HepG2 (cell line): ENCODE measurements around the gene OVCA2. TPM values are rescaled to one million over a fixed set of nuclear protein-coding genes. Genes with fewer than 3 reads are reported as not detected.

Source experiments
- ATAC-seq: fragments of 200-7000 bp; cut with Tn5 transposase; 3 replicates; pipeline ENCODE4 v1.9.1; 2020; ENCODE audit warnings: mild to moderate bottlenecking, moderate library complexity
- BruUV-seq: library from RNA; stranded (reverse); fragments of 400-500 nt; replicated peaks from 2 replicates; lab custom pipeline; 2021; lab: Mats Ljungman, UMichigan
- CTCF ChIA-PET: fragments of 300-600 bp; formaldehyde crosslinking; extraction: SDS; loops from one replicate; lab custom pipeline; 2021; ENCODE audit warnings: low total read pairs, inconsistent platforms, low intra/inter-chr PET ratio; lab: Yijun Ruan, JAX
- POLR2A ChIA-PET: fragments of 350-600 bp; sonication (Branson Sonifier 250); formaldehyde crosslinking; loops from one replicate; lab custom pipeline; 2020; ENCODE audit warnings: antibody characterized with exemption, inconsistent platforms; lab: Yijun Ruan, JAX
- DNase-seq: peaks from one replicate; pipeline ENCODE4 v3.0.0-alpha.2; 2015; ENCODE audit warnings: low spot score
- FAIRE-seq: peaks from 3 replicates; lab custom pipeline; 2011; peaks lifted over from hg19 to GRCh38; lab: Jason Lieb, UNC
- H2AFZ ChIP-seq: one replicate; pipeline ENCODE4 v1.6.1; 2011; ENCODE audit warnings: low read length, inconsistent platforms
- H3K27ac ChIP-seq: fragments of 300-600 bp; 3 replicates; pipeline ENCODE4 v1.8.0; 2011; ENCODE audit warnings: mixed run types, mild to moderate bottlenecking, mixed read lengths, low read length, inconsistent platforms; ENCODE audit not compliant: insufficient read depth; ENCODE audit errors: extremely low read length
- H3K27me3 ChIP-seq, 2 experiments: fragments of 200-600 bp in 1 of 2; 2 replicates in 1 of 2; 3 replicates in 1 of 2; pipeline versions ENCODE4 v1.6.0 to v1.8.0; 2011; ENCODE audit warnings: low read length in 2 of 2, mild to moderate bottlenecking in 2 of 2, moderate library complexity in 2 of 2, inconsistent platforms in 1 of 2; ENCODE audit not compliant: insufficient read depth in 2 of 2, control insufficient read depth in 1 of 2
- H3K36me3 ChIP-seq, 2 experiments: fragments of 200-600 bp in 1 of 2; replicated peaks in 1 of 2; 2 replicates in 1 of 2; 3 replicates in 1 of 2; pipeline versions ENCODE4 v1.5.1 to v1.8.0; 2011; ENCODE audit warnings: low read length in 2 of 2, inconsistent platforms in 1 of 2; ENCODE audit not compliant: insufficient read depth in 2 of 2, control insufficient read depth in 1 of 2
- H3K4me1 ChIP-seq: 2 replicates; pipeline ENCODE4 v1.5.1; 2012; ENCODE audit warnings: low read length, inconsistent platforms; ENCODE audit not compliant: insufficient read depth
- H3K4me2 ChIP-seq: 2 replicates; pipeline ENCODE4 v1.6.0; 2011; ENCODE audit warnings: low read depth, low read length, inconsistent platforms
- H3K4me3 ChIP-seq, 3 experiments: fragments of 200-600 bp in 1 of 3; sonication (generic), shearing (Covaris generic) in 1 of 3; replicated peaks in 1 of 3; 2 replicates each; pipeline ENCODE4 v1.5.1; 2011 to 2016; ENCODE audit warnings: low read length in 3 of 3, inconsistent platforms in 2 of 3, low read depth in 2 of 3, mild to moderate bottlenecking in 2 of 3, control low read depth in 1 of 3, mixed read lengths in 1 of 3; ENCODE audit not compliant: insufficient read depth in 1 of 3
- H3K79me2 ChIP-seq: one replicate; pipeline ENCODE4 v1.6.1; 2011; ENCODE audit warnings: low read length, inconsistent platforms; ENCODE audit not compliant: insufficient read depth
- H3K9ac ChIP-seq: 2 replicates; pipeline ENCODE4 v1.6.0; 2011; ENCODE audit warnings: mild to moderate bottlenecking, low read depth, low read length, inconsistent platforms; ENCODE audit not compliant: insufficient read depth
- H3K9me3 ChIP-seq: 2 replicates; pipeline ENCODE4 v1.5.1; 2012; ENCODE audit warnings: mild to moderate bottlenecking, low read length
- H4K20me1 ChIP-seq: 2 replicates; pipeline ENCODE4 v1.6.0; 2011; ENCODE audit warnings: inconsistent platforms, mild to moderate bottlenecking, low read length, moderate library complexity; ENCODE audit not compliant: insufficient read depth
- BORCS8-MEF2B ChIP-seq: sonication (generic); formaldehyde crosslinking; IDR thresholded peaks from 2 replicates; pipeline ENCODE4 v1.8.0; 2022; ENCODE audit warnings: mild to moderate bottlenecking, missing genetic modification reagents
- CAMTA2 ChIP-seq: sonication (generic); formaldehyde crosslinking; IDR thresholded peaks from 2 replicates; pipeline ENCODE4 v1.4.0; 2020; ENCODE audit warnings: mild to moderate bottlenecking, missing genetic modification reagents, borderline replicate concordance
- EEA1 ChIP-seq: sonication (generic); formaldehyde crosslinking; IDR thresholded peaks from 2 replicates; pipeline ENCODE4 v1.5.1; 2020; ENCODE audit warnings: mild to moderate bottlenecking, missing genetic modification reagents, borderline replicate concordance
- XBP1 ChIP-seq: sonication (generic); formaldehyde crosslinking; IDR thresholded peaks from 2 replicates; pipeline ENCODE4 v1.5.0; 2020; ENCODE audit warnings: missing genetic modification reagents
- ZBTB8A ChIP-seq: sonication (generic); formaldehyde crosslinking; IDR thresholded peaks from 2 replicates; pipeline ENCODE4 v1.4.0; 2020; ENCODE audit warnings: mild to moderate bottlenecking, low read depth, missing genetic modification reagents, borderline replicate concordance
- ZNF687 ChIP-seq: sonication (generic); formaldehyde crosslinking; IDR thresholded peaks from 2 replicates; pipeline ENCODE4 v1.5.1; 2020; ENCODE audit warnings: mild to moderate bottlenecking, missing genetic modification reagents, moderate library complexity
- ZNF800 ChIP-seq: sonication (generic); formaldehyde crosslinking; IDR thresholded peaks from 2 replicates; pipeline ENCODE4 v1.4.0; 2020; ENCODE audit warnings: missing genetic modification reagents
- ZUFSP ChIP-seq: sonication (generic); formaldehyde crosslinking; IDR thresholded peaks from 2 replicates; pipeline ENCODE4 v1.9.0; 2021; ENCODE audit warnings: missing genetic modification reagents, mild to moderate bottlenecking, borderline replicate concordance
- WGBS: methylation state at CpG from one replicate; pipeline ENCODE4 v1.1.6; 2017; ENCODE audit warnings: low lambda C conversion rate; 5-methylcytosine and 5-hydroxymethylcytosine counted together
- in situ Hi-C: cut with HindIII; loops from 2 replicates; pipeline ENCODE4 v1.10.0; 2017; ENCODE audit warnings: low pct_unique_long_range_greater_than_20kb; ENCODE audit not compliant: extremely low pct_ligation_motif_present
- intact Hi-C: fragments of 100-400 bp; cut with micrococcal nuclease; formaldehyde crosslinking; loops from one replicate; pipeline ENCODE4 v1.10.0; 2022; ENCODE audit not compliant: unreplicated experiment
- polyA plus RNA-seq, 8 experiments: library from polyadenylated mRNA; depleted of rRNA in 3 of 8; stranded (reverse) in 7 of 8; unstranded in 1 of 8; fragments of >200 nt; fragmentation: Illumina TruSeq in 4 of 8; extraction: Trizol in 4 of 8; gene quantifications; 2 replicates each; pipeline versions ENCODE4 v1.2.1 to v1.2.3, GENCODE V29; 2011 to 2016; ENCODE audit warnings: low read depth in 4 of 8, missing spikeins in 1 of 8, mixed read lengths in 1 of 8; ENCODE audit not compliant: insufficient read depth in 1 of 8
- total RNA-seq, 5 experiments: library from RNA; depleted of rRNA; stranded (reverse); fragments of >200 nt; fragmentation: Illumina TruSeq; extraction: Trizol; gene quantifications; 2 replicates each; pipeline ENCODE4 v1.2.3, GENCODE V29; 2016; ENCODE audit warnings: low read depth in 1 of 5
- TF ChIP-seq, protein P1 (sequence below): conservative IDR thresholded peaks from 2 replicates; pipeline ENCODE4 v1.6.1; 2018; ENCODE audit warnings: missing genetic modification reagents
- TF ChIP-seq, protein P2 (sequence below): sonication (generic); formaldehyde crosslinking; IDR thresholded peaks from 2 replicates; pipeline ENCODE4 v1.8.0; 2022; ENCODE audit warnings: mild to moderate bottlenecking, missing genetic modification reagents; ENCODE audit not compliant: insufficient replicate concordance

The OVCA2 gene
- total and polyA plus RNA-seq, 2 of the 13 experiments (the other 11 are each of a cell fraction or from before 2014, with no cell fraction given), result 23.7 to 28.2 TPM

- POLR2A ChIA-PET, result interaction anchor here (1.1 to 1.5 kb wide), 2 partner anchors 189 to 247 kb away, joined by 3 to 7 read pairs; no protein-coding TSS in a partner anchor
- ATAC-seq (peak; percentile 6), DNase-seq (no peak), FAIRE-seq (no peak)
- intact Hi-C loops (no loop called here), in situ Hi-C loops (no loop called here)
- BruUV-seq, result no TSS peak
- peak overlapping the region; percentile 80 for H3K4me2 ChIP-seq
- no peaks in the 10 kb centered on the region for H3K36me3 ChIP-seq
- peaks cover 25% of the 10 kb centered on the region for H3K4me1 ChIP-seq
- H3K9ac ChIP-seq, result 0 out of 2 replicates have a peak overlapping the region, but pooled peaks have one; percentile 22
- peak overlapping the region; percentile 48 to 76 (median 65); a peak in 4 of 6 replicates for H3K4me3 ChIP-seq
- CTCF ChIA-PET, result interaction anchor here (1.1 to 3.8 kb wide), 2 partner anchors 188 to 189 kb away, joined by 3 to 37 read pairs; no protein-coding TSS in a partner anchor
- H2AFZ ChIP-seq, result no peak overlapping the region
- WGBS, result 39% methylated on average over 66 of the region's 113 CpGs
- H3K79me2 ChIP-seq, result no peaks in the 10 kb centered on the region
- H4K20me1 ChIP-seq, result peaks cover 20% of the 10 kb centered on the region; the same call in 1 of the 2 replicates
- H3K27me3 ChIP-seq, result peaks cover 4 to 25% of the 10 kb centered on the region in 2 experiments; a peak in 4 of 5 replicates
- no peaks in the 10 kb centered on the region for H3K9me3 ChIP-seq
- H3K27ac ChIP-seq, result no peak overlapping the region
- no peak for TF ChIP-seq BORCS8-MEF2B (CRISPR knock-in tag)
- no peak for TF ChIP-seq EEA1 (CRISPR knock-in tag)
- no peak for TF ChIP-seq CAMTA2 (CRISPR knock-in tag)
- 0 out of 2 replicates have a peak, but pooled peaks have one; percentile 66 for TF ChIP-seq ZNF687 (CRISPR knock-in tag)
- TF ChIP-seq ZUFSP, result no peak
- TF ChIP-seq, protein P1, sequence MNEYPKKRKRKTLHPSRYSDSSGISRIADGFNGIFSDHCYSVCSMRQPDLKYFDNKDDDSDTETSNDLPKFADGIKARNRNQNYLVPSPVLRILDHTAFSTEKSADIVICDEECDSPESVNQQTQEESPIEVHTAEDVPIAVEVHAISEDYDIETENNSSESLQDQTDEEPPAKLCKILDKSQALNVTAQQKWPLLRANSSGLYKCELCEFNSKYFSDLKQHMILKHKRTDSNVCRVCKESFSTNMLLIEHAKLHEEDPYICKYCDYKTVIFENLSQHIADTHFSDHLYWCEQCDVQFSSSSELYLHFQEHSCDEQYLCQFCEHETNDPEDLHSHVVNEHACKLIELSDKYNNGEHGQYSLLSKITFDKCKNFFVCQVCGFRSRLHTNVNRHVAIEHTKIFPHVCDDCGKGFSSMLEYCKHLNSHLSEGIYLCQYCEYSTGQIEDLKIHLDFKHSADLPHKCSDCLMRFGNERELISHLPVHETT (CRISPR knock-in tag), result no peak
- TF ChIP-seq, protein P2, sequence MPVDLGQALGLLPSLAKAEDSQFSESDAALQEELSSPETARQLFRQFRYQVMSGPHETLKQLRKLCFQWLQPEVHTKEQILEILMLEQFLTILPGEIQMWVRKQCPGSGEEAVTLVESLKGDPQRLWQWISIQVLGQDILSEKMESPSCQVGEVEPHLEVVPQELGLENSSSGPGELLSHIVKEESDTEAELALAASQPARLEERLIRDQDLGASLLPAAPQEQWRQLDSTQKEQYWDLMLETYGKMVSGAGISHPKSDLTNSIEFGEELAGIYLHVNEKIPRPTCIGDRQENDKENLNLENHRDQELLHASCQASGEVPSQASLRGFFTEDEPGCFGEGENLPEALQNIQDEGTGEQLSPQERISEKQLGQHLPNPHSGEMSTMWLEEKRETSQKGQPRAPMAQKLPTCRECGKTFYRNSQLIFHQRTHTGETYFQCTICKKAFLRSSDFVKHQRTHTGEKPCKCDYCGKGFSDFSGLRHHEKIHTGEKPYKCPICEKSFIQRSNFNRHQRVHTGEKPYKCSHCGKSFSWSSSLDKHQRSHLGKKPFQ (CRISPR knock-in tag), result no peak
- no peak for TF ChIP-seq ZNF800
- no peak for TF ChIP-seq ZBTB8A (CRISPR knock-in tag)
- TF ChIP-seq XBP1, result no peak
Observed at GRCh38 chr17:2055292-2056205, 13.7 kb downstream of the OVCA2 start.
